Tibial nerve (tissue), 4 donors: ENCODE measurements around the gene EDEM2. TPM values are rescaled to one million over a fixed set of nuclear protein-coding genes. Genes with fewer than 3 reads are reported as not detected.

Experiments
- DNase-seq, 2 donors: peaks; one replicate each; pipeline ENCODE4 v3.0.0-alpha.2; 2019; ENCODE audit warnings: low spot score in 2 of 2
- H3K27ac ChIP-seq, 4 donors: fragments of 200-600 bp; sonication (generic) in 3 of 4; one replicate each; pipeline ENCODE4 v1.5.1; 2017 to 2019; ENCODE audit warnings: mild to moderate bottlenecking in 1 of 4
- H3K27me3 ChIP-seq, 2 donors: fragments of 200-600 bp; sonication (generic) in 1 of 2; one replicate each; pipeline versions ENCODE4 v1.5.1 to v1.6.0; 2017 to 2019
- H3K36me3 ChIP-seq, 3 donors: fragments of 200-600 bp; sonication (generic); one replicate each; pipeline ENCODE4 v1.5.1; 2018 to 2019
- H3K4me1 ChIP-seq, 4 donors: fragments of 200-600 bp; sonication (generic) in 3 of 4; one replicate each; pipeline ENCODE4 v1.5.1; 2017 to 2019
- H3K4me3 ChIP-seq, 4 donors: fragments of 200-600 bp; sonication (generic) in 3 of 4; one replicate each; pipeline ENCODE4 v1.5.1; 2017 to 2019; ENCODE audit warnings: mild to moderate bottlenecking in 1 of 4, moderate library complexity in 1 of 4
- H3K9me3 ChIP-seq, 4 donors: fragments of 200-600 bp; sonication (generic) in 3 of 4; one replicate each; pipeline ENCODE4 v1.5.1; 2017 to 2019
- EP300 ChIP-seq, 2 donors: sonication (generic); formaldehyde crosslinking; IDR thresholded peaks; one replicate each; pipeline ENCODE4 v1.6.1; 2017; ENCODE audit warnings: antibody characterized with exemption in 2 of 2, mild to moderate bottlenecking in 1 of 2
- POLR2A ChIP-seq, 2 donors: fragments of 450-650 bp; IDR thresholded peaks; one replicate each; pipeline ENCODE4 v1.6.1; 2017; ENCODE audit warnings: antibody characterized with exemption in 2 of 2, mild to moderate bottlenecking in 2 of 2, moderate library complexity in 2 of 2
- WGBS, 2 donors: methylation state at CpG; one replicate each; pipeline ENCODE4 v1.1.5; 2018; 5-methylcytosine and 5-hydroxymethylcytosine counted together
- total RNA-seq, 4 donors: library from RNA; depleted of rRNA; stranded (reverse); fragments of >200 nt; gene quantifications; one replicate each; pipeline ENCODE4 v1.1.0, GENCODE V29; 2016
- TF ChIP-seq, protein P1 (sequence below), 5 experiments: fragments of 200-600 bp in 3 of 5; fragments of 450-650 bp in 2 of 5; sonication (generic) in 3 of 5; IDR thresholded peaks; one replicate each; pipeline ENCODE4 v1.5.1; 2016 to 2019; ENCODE audit warnings: antibody characterized with exemption in 5 of 5, mild to moderate bottlenecking in 3 of 5, moderate library complexity in 2 of 5

EDEM2 gene
- total RNA-seq, 4 donors from 2014 or later, result 19.6 to 29.7 (median 25.2) TPM

DNA sequence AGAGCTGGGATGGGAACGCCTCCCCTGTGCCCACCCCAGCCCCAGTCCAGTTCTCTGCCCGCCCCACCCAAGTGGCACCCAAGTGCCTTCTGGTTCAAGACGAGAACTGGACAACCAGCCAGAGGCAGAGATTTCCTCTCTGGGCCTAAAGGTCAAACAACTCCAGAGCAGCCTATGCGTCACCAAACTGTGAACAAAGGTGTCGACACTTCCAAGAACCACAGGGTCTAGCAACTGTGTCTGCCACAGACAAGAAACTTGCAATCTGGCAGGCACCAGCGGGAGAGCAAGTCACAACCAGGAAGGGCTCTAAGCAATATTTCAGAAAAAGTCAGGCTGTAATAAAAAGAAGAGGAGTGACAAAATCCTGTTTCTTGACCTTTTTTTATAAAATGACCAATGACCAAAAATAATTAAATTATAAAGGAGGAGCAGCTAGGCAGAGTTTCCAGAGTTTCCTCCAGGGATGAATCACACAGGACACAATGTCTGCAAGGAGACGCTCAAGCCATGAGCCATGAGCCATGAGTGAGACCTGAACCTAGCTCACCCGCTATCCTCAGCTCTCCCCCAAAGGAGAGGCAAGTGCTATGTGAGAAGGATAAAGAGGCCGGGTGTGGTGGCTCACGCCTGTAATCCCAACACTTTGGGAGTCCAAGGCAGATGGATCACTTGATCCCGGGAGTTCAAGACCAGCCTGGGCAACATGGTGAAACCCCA, 11.1 kb downstream of the EDEM2 start:
- Histone ChIP-seq H3K4me1 (peaks cover 0 to 35% (median 0%) of the 10 kb centered on the region in 4 donors), H3K27me3 (no peaks in the 10 kb centered on the region), H3K27ac (peak overlapping the region in 3 of 4 donors; percentile 51 to 78 (median 52)), H3K9me3 (no peaks in the 10 kb centered on the region), H3K4me3 (no peak overlapping the region), H3K36me3 (peaks cover 0 to 90% (median 15%) of the 10 kb centered on the region in 3 donors)
- TF ChIP-seq POLR2A (IDR thresholded peaks at IDR 0.05), result no peak
- TF ChIP-seq EP300 (IDR thresholded peaks at IDR 0.05), result peak in 1 of 2 donors; percentile 54
- peak in 1 of 2 donors; percentile 48 for DNase-seq
- 77 to 85% methylated on average over 11 of the region's 11 CpGs for WGBS, 2 donors

DNA sequence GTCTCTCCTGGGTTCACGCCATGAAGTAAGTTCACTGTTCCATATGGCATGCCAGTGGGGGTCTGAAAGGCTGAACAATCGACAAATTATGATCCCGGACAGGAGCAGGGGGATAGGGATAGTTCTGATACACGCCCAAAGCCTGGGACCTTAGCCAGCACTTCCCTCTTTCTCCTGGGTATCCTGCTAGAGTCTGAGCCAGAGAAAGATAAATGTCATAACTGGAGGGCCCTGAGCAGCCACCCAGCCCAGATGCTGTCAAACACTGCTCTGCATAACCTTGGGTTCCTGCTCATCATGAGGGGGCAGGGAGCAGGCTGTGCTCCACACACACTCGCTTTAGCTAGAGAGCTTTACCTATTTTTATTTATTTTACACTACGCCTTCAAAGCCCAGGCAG, 12.3 kb downstream of the EDEM2 start:
- TF ChIP-seq POLR2A (IDR thresholded peaks at IDR 0.05) (no peak), EP300 (IDR thresholded peaks at IDR 0.05) (no peak)
- TF ChIP-seq, protein P1, sequence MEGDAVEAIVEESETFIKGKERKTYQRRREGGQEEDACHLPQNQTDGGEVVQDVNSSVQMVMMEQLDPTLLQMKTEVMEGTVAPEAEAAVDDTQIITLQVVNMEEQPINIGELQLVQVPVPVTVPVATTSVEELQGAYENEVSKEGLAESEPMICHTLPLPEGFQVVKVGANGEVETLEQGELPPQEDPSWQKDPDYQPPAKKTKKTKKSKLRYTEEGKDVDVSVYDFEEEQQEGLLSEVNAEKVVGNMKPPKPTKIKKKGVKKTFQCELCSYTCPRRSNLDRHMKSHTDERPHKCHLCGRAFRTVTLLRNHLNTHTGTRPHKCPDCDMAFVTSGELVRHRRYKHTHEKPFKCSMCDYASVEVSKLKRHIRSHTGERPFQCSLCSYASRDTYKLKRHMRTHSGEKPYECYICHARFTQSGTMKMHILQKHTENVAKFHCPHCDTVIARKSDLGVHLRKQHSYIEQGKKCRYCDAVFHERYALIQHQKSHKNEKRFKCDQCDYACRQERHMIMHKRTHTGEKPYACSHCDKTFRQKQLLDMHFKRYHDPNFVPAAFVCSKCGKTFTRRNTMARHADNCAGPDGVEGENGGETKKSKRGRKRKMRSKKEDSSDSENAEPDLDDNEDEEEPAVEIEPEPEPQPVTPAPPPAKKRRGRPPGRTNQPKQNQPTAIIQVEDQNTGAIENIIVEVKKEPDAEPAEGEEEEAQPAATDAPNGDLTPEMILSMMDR (IDR thresholded peaks at IDR 0.05), result no peak
- Histone ChIP-seq H3K9me3 (no peaks in the 10 kb centered on the region), H3K27me3 (no peaks in the 10 kb centered on the region), H3K4me3 (no peak overlapping the region), H3K27ac (peak overlapping the region in 3 of 4 donors; percentile 36 to 78 (median 42)), H3K4me1 (peaks cover 0 to 35% (median 0%) of the 10 kb centered on the region in 4 donors), H3K36me3 (peaks cover 0 to 93% (median 15%) of the 10 kb centered on the region in 3 donors)
- WGBS, 2 donors, result 70 to 73% methylated on average over 6 of the region's 6 CpGs
- no peak for DNase-seq

GRCh38 chr20:35134472-35134871, 12.7 kb downstream of the EDEM2 start:
- peak; percentile 38 to 53 for DNase-seq
- peak overlapping the region in 3 of 4 donors; percentile 36 to 78 (median 42) for H3K27ac ChIP-seq
- H3K27me3 ChIP-seq, result no peaks in the 10 kb centered on the region
- H3K4me3 ChIP-seq, result no peak overlapping the region
- TF ChIP-seq POLR2A (IDR thresholded peaks at IDR 0.05), result no peak
- no peak for TF ChIP-seq EP300 (IDR thresholded peaks at IDR 0.05)
- TF ChIP-seq, protein P1 (IDR thresholded peaks at IDR 0.05), result no peak
- WGBS, 2 donors, result 54 to 58% methylated on average over 8 to 9 of the region's 9 CpGs
- no peaks in the 10 kb centered on the region for H3K9me3 ChIP-seq
- peaks cover 0 to 35% (median 0%) of the 10 kb centered on the region in 4 donors for H3K4me1 ChIP-seq
- H3K36me3 ChIP-seq, result peaks cover 0 to 94% (median 15%) of the 10 kb centered on the region in 3 donors

GRCh38 chr20:35133735-35134134, 13.4 kb downstream of the EDEM2 start:
- H3K4me3 ChIP-seq, result no peak overlapping the region
- peaks cover 0 to 35% (median 0%) of the 10 kb centered on the region in 4 donors for H3K4me1 ChIP-seq
- no peak for TF ChIP-seq EP300 (IDR thresholded peaks at IDR 0.05)
- no peak for TF ChIP-seq POLR2A (IDR thresholded peaks at IDR 0.05)
- TF ChIP-seq, protein P1 (IDR thresholded peaks at IDR 0.05), result no peak
- H3K27me3 ChIP-seq, result no peaks in the 10 kb centered on the region
- no peak for DNase-seq
- no peaks in the 10 kb centered on the region for H3K9me3 ChIP-seq
- peak overlapping the region in 1 of 4 donors; percentile 78 for H3K27ac ChIP-seq
- 85 to 86% methylated on average over 5 of the region's 5 CpGs for WGBS, 2 donors
- peaks cover 0 to 94% (median 15%) of the 10 kb centered on the region in 3 donors for H3K36me3 ChIP-seq

GRCh38 chr20:35133031-35133430, 14.1 kb downstream of the EDEM2 start:
- TF ChIP-seq POLR2A (IDR thresholded peaks at IDR 0.05) (no peak), EP300 (IDR thresholded peaks at IDR 0.05) (no peak)
- TF ChIP-seq, protein P1 (IDR thresholded peaks at IDR 0.05), result no peak
- Histone ChIP-seq H3K9me3 (no peaks in the 10 kb centered on the region), H3K4me3 (no peak overlapping the region), H3K27me3 (no peaks in the 10 kb centered on the region), H3K27ac (no peak overlapping the region), H3K4me1 (peaks cover 0 to 35% (median 0%) of the 10 kb centered on the region in 4 donors), H3K36me3 (peaks cover 0 to 92% (median 12%) of the 10 kb centered on the region in 3 donors)
- no peak for DNase-seq
- 72 to 79% methylated on average over 5 of the region's 5 CpGs for WGBS, 2 donors
